ENCODE results near the gene RBMS3.

RBMS3 gene

DNA sequence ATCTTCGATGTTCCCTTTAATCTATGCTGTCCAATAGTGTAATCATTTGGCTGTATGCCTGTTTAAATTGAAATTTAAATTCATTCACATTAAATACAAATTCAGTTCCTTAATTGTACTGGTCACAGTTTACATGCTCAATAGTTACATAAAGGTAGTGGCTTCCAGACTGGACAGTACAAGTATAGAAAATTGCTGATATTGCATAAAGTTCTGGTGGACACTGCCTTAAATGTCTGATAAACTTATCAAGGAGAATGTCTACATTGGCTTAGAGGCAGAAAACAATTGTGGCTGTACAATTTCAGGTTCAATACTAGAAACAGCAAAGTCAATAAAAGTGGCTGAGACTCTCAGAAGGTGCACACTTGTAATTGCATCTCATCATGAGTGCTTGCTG lies 365.2 kb downstream of the RBMS3 start:
- TF ChIP-seq, protein P1, sequence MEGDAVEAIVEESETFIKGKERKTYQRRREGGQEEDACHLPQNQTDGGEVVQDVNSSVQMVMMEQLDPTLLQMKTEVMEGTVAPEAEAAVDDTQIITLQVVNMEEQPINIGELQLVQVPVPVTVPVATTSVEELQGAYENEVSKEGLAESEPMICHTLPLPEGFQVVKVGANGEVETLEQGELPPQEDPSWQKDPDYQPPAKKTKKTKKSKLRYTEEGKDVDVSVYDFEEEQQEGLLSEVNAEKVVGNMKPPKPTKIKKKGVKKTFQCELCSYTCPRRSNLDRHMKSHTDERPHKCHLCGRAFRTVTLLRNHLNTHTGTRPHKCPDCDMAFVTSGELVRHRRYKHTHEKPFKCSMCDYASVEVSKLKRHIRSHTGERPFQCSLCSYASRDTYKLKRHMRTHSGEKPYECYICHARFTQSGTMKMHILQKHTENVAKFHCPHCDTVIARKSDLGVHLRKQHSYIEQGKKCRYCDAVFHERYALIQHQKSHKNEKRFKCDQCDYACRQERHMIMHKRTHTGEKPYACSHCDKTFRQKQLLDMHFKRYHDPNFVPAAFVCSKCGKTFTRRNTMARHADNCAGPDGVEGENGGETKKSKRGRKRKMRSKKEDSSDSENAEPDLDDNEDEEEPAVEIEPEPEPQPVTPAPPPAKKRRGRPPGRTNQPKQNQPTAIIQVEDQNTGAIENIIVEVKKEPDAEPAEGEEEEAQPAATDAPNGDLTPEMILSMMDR (IDR thresholded peaks at IDR 0.05), result no peak
- Histone ChIP-seq H3K4me3 (no peak overlapping the region), H3K27ac (no peak overlapping the region)
- no peak for DNase-seq (ENCODE audit: low spot score)

DNA sequence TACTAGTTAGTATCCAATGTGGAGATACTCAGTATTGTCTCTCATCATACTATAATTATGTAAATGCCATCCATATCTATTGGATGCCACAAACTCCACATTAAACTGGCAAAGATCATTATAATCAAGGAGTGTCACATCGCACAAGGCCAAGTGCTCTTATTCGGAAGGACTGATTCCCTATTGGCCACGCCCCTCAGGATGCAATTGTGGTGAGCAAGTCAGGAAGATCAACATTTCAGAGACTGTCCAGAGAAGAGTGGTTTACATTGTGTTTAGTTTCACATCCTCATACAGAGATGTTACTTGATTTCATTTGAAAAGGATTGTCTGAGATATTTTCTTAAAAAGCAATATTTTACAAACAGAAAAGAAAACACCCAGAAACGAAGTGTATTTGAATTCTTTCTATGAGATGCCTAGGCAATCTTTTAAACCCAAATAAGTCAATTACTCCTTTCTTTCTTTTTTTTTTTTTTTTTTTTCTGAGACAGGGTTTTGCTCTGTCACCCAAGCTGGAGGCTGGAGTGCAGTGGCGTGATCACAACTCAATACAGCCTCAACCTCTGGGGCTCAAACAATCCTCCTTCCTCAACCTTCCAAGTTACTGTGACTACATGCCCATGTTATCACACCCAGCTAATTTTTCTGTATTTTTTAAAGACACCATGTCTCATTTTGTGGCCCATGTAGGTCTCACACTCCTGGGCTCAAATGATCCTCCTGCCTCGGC lies 369.1 kb downstream of the RBMS3 start:
- DNase-seq (ENCODE audit: low spot score), result no peak
- TF ChIP-seq, protein P1 (IDR thresholded peaks at IDR 0.05), result no peak
- Histone ChIP-seq H3K4me3 (no peak overlapping the region), H3K27ac (no peak overlapping the region)

DNA sequence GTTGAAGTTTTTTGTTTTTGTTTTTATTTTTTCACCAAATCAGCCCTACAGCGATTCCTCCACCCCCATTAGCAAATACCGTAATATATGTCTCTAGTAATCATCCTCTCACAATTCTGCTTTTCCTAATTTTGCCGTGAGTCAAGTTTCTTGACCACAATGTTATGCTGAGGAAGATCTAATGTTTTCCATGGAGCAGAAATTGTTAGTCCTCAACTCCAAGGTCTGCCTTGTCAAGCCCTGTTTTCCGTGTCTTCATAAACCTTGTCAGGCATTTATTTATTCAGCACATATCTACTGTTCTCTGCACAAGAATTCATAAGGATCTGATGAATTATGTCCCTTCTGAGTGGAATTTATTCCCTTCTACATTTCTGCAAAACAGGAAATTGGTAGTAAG lies 372.8 kb downstream of the RBMS3 start:
- TF ChIP-seq, protein P1 (IDR thresholded peaks at IDR 0.05), result no peak
- DNase-seq (ENCODE audit: low spot score), result no peak
- no peak overlapping the region for H3K4me3 ChIP-seq
- H3K27ac ChIP-seq, result no peak overlapping the region

DNA sequence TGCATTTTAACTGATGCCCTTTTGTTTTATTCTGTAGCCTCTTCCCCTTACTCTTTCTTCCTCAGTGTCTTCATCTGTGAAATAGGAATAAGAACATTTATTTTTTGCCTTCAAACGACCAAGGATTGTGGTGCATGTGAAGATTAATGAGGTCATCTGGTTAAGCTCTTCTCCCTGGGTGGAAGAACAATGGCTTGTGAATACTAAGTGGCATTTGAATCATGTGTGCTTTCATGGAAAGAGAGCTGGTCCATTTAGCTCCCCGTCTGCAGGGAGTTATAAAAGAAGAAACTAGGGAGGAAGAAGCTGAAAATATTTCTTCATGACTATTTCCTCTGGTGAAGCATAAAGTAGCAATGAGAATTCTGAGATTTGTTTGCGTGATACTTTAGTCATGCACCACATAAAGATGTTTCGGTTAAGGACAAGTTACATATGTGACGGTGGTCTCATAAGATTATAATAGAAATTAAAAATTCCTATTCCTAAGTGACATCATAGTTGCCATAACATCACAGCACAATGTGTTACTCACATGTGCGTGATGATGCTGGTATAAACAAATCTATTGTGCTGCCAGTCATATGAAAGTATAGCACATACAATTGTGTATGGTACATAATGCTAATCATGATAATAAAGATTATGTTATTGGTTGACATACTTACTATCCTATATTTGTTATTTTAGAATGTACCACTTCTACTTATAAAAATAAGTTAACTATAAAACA lies 374.3 kb downstream of the RBMS3 start:
- Histone ChIP-seq H3K27ac (no peak overlapping the region), H3K4me3 (no peak overlapping the region)
- no peak for DNase-seq (ENCODE audit: low spot score)
- TF ChIP-seq, protein P1 (IDR thresholded peaks at IDR 0.05), result no peak

DNA sequence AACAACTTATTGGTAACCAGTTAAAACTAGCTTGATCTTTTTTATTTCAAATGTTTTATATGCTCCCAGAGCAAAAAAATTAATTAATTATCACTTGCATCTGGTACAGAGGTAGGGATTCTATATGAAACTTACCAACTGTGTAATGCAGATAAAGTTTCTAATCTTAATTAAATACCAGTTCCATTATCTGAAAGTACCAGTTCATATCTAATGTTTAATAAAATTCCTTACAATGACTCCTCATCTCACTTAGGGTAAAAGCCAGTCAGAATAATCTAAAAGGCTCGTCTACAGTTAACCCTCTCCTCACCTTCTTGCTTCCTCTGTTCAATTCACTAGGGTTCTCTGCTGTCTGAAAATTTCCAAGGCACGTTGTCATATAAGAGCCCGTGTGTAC lies 384.8 kb downstream of the RBMS3 start:
- Histone ChIP-seq H3K4me3 (no peak overlapping the region), H3K27ac (no peak overlapping the region)
- TF ChIP-seq, protein P1 (IDR thresholded peaks at IDR 0.05), result no peak
- no peak for DNase-seq (ENCODE audit: low spot score)

DNA sequence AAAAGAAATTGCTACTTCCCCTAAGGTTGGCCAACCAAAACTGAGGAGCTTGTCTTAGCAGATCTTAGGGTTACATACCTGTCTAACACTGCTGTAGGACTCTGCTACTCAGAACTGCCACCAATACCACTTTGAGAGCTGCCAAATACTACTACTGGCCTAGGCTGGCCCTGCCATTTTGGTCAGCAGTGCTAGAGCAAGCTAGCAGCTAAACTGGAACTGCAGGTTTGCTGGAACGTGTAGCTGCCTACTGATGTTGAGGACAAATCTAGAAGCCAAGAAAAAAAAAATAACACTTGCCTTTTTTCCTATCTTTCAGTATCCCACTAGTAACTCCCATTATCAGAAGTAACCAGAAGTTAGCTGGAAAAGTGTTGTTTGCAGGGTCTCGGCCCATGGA lies 387.4 kb downstream of the RBMS3 start:
- DNase-seq (ENCODE audit: low spot score), result no peak

More for the DNA sequence above, 387.4 kb downstream of the RBMS3 start:
- Histone ChIP-seq H3K27ac (no peak overlapping the region), H3K4me3 (no peak overlapping the region)
- TF ChIP-seq, protein P1 (IDR thresholded peaks at IDR 0.05), result no peak

All from coronary artery (tissue), 2 donors.